Measurements from ENCODE around the gene TGM3.

- no peak for TF ChIP-seq CTCF (optimal IDR thresholded peaks at IDR 0.05 in 1 of 3, IDR thresholded peaks at IDR 0.05 in 1 of 3, conservative IDR thresholded peaks at IDR 0.05 in 1 of 3; ENCODE audit: extremely low read depth in 1 of 3, insufficient read depth in 2 of 3, low read length in 3 of 3)
- no peak for TF ChIP-seq EZH2 (IDR thresholded peaks at IDR 0.05; ENCODE audit: low read length)
These were observed 78.7 kb downstream of the TGM3 start for GRCh38 chr20:2374346-2375125.
